CD4-positive, alpha-beta memory T cell (primary cell): Measurements from ENCODE around the gene MINDY1. TPM values are rescaled to one million over a fixed set of nuclear protein-coding genes. Genes with fewer than 3 reads are reported as not detected.

Source experiments
- CTCF ChIA-PET: fragments of 350-600 bp; sonication (Branson Sonifier 250); formaldehyde crosslinking; loops from one replicate; lab custom pipeline; 2021; ENCODE audit warnings: inconsistent platforms; ENCODE audit not compliant: partially characterized antibody; lab: Charles Lee
- POLR2A ChIA-PET: fragments of 350-600 bp; sonication (Branson Sonifier 250); formaldehyde crosslinking; loops from one replicate; lab custom pipeline; 2021; ENCODE audit not compliant: partially characterized antibody; lab: Charles Lee
- DNase-seq, 5 donors: peaks; one replicate each; pipeline versions ENCODE4 v3.0.0 to v3.0.0-alpha.2; 2020 to 2022; ENCODE audit warnings: mixed read lengths in 1 of 5
- H3K27ac ChIP-seq: one replicate; pipeline ENCODE4 v1.7.0; 2013; ENCODE audit warnings: low read depth, low read length
- H3K27me3 ChIP-seq: 2 replicates; pipeline ENCODE4 v1.7.0; 2013; ENCODE audit warnings: mild to moderate bottlenecking, low read length, moderate library complexity; ENCODE audit not compliant: insufficient read depth
- H3K36me3 ChIP-seq: 2 replicates; pipeline ENCODE4 v1.7.0; 2013; ENCODE audit warnings: mild to moderate bottlenecking, low read length, moderate library complexity; ENCODE audit not compliant: insufficient read depth
- H3K4me1 ChIP-seq: 2 replicates; pipeline ENCODE4 v1.7.0; 2013; ENCODE audit warnings: mild to moderate bottlenecking, low read length, moderate library complexity; ENCODE audit not compliant: insufficient read depth
- H3K4me3 ChIP-seq, 2 donors: one replicate each; pipeline ENCODE4 v1.7.0; 2013; ENCODE audit warnings: low read length in 2 of 2, mild to moderate bottlenecking in 1 of 2
- H3K9me3 ChIP-seq, 2 donors: one replicate each; pipeline ENCODE4 v1.7.0; 2013; ENCODE audit warnings: low read length in 2 of 2, control low read depth in 1 of 2; ENCODE audit not compliant: control insufficient read depth in 1 of 2
- H3K27ac Mint-ChIP-seq, 7 donors: one replicate each; pipeline ENCODE4 v1.8.0; 2020 to 2021; ENCODE audit warnings: mixed read lengths in 7 of 7, mild to moderate bottlenecking in 6 of 7, inconsistent platforms in 3 of 7, moderate library complexity in 3 of 7
- H3K27me3 Mint-ChIP-seq, 2 donors: one replicate each; pipeline ENCODE4 v1.8.0; 2020 to 2021; ENCODE audit warnings: mixed read lengths in 2 of 2
- H3K36me3 Mint-ChIP-seq, 2 donors: one replicate each; pipeline ENCODE4 v1.8.0; 2020 to 2021; ENCODE audit warnings: mixed read lengths in 2 of 2, inconsistent platforms in 1 of 2, mild to moderate bottlenecking in 1 of 2
- H3K4me1 Mint-ChIP-seq, 4 donors: one replicate each; pipeline ENCODE4 v1.8.0; 2020 to 2021; ENCODE audit warnings: mixed read lengths in 4 of 4, mild to moderate bottlenecking in 1 of 4
- H3K4me3 Mint-ChIP-seq, 8 donors: one replicate each; pipeline ENCODE4 v1.8.0; 2020 to 2021; ENCODE audit warnings: mixed read lengths in 8 of 8, mild to moderate bottlenecking in 7 of 8, moderate library complexity in 6 of 8, inconsistent platforms in 3 of 8
- H3K9me3 Mint-ChIP-seq, 8 donors: one replicate each; pipeline ENCODE4 v1.8.0; 2020 to 2021; ENCODE audit warnings: mixed read lengths in 8 of 8, mild to moderate bottlenecking in 5 of 8, inconsistent platforms in 3 of 8, moderate library complexity in 1 of 8
- intact Hi-C: fragments of 100-400 bp; cut with micrococcal nuclease; formaldehyde crosslinking; loops from one replicate; pipeline ENCODE4 v1.15.1; 2023
- polyA plus RNA-seq, 2 donors: library from polyadenylated mRNA; unstranded; fragments of 300-500 nt; fragmentation: Illumina TruSeq; gene quantifications; one replicate each; pipeline ENCODE4 v1.2.3, GENCODE V29; 2021
- total RNA-seq, 2 experiments: library from RNA; stranded (reverse); gene quantifications; one replicate each; pipeline ENCODE4 v1.2.3, GENCODE V29; 2021

Gene MINDY1
- total and polyA plus RNA-seq, 4 experiments from 2014 or later: 6.5 to 32.1 (median 24.5) TPM

DNA sequence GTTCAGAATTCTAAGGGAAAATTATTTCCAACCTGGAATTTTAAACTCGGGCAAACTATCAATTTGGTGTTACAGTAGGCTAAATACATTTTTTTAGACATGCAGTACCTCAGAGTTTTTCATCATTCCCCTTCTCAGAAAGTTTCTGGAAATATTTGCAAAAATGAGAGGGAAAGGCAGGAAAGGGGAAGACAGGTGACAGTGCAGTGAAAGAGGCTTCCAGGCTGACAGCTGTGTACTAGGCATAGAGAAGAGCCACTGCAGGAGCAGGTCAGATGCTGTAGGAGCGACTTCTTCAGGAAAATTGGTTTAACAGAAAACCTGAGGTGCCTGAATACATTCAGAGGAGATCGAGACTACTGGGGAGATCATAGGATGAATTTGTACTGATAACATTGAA lies 52.0 kb downstream of the MINDY1 start:
- Histone ChIP-seq H3K36me3 (peaks cover 48% of the 10 kb centered on the region), H3K4me1 (no peaks in the 10 kb centered on the region), H3K27ac (no peak overlapping the region), H3K4me3 (no peak overlapping the region), H3K9me3 (no peaks in the 10 kb centered on the region), H3K27me3 (no peaks in the 10 kb centered on the region)
- ChIA-PET POLR2A (no interaction called here), CTCF (no interaction called here)
- Mint-ChIP-seq H3K27me3 (no peaks in the 10 kb centered on the region), H3K4me3 (no peak overlapping the region), H3K9me3 (no peaks in the 10 kb centered on the region), H3K36me3 (peaks cover 50 to 75% of the 10 kb centered on the region in 2 donors), H3K27ac (peak overlapping the region in 4 of 7 donors; percentile 1 to 22 (median 13)), H3K4me1 (peaks cover 0 to 2% (median 0%) of the 10 kb centered on the region in 4 donors)
- no peak for DNase-seq
- intact Hi-C loops: no loop called here

Other genes starting within 250 kb of the MINDY1 start
- gene CTSS, start 241.1 kb downstream of the MINDY1 start, total RNA-seq: 100 to 1,000 TPM; 119 TPM
- 100 to 1,000 TPM; 146 to 172 TPM for gene CTSS, start 241.1 kb downstream of the MINDY1 start, polyA plus RNA-seq
- 1 to 10 TPM; 5.9 to 6.6 TPM for gene CTSK, start 198.6 kb downstream of the MINDY1 start, total RNA-seq
- under 1 TPM in 1 of 2 donors, not detected in 1; 0.56 TPM for gene CTSK, start 198.6 kb downstream of the MINDY1 start, polyA plus RNA-seq
- 10 to 100 TPM; 36.6 to 37.7 TPM for gene ARNT, start 130.3 kb downstream of the MINDY1 start, total RNA-seq
- 10 to 100 TPM; 20.2 to 25.5 TPM for gene ARNT, start 130.3 kb downstream of the MINDY1 start, polyA plus RNA-seq
- not detected for gene CTXND2, start 119.8 kb downstream of the MINDY1 start, total RNA-seq
- gene CTXND2, start 119.8 kb downstream of the MINDY1 start, polyA plus RNA-seq: not detected
- gene SETDB1, start 80.5 kb downstream of the MINDY1 start, total RNA-seq: 10 to 100 TPM; 71.4 to 72.6 TPM
- 10 to 100 TPM in 1 of 2 donors, 1 to 10 TPM in 1; 9.8 to 14.2 TPM for gene SETDB1, start 80.5 kb downstream of the MINDY1 start, polyA plus RNA-seq
- 100 to 1,000 TPM; 145 to 149 TPM for gene CERS2, start 32.1 kb downstream of the MINDY1 start, total RNA-seq
- gene CERS2, start 32.1 kb downstream of the MINDY1 start, polyA plus RNA-seq: 100 to 1,000 TPM; 184 to 206 TPM
- gene ANXA9, start 24.6 kb downstream of the MINDY1 start, total RNA-seq: under 1 TPM in 1 of 2 experiments, not detected in 1; 0.17 TPM
- gene ANXA9, start 24.6 kb downstream of the MINDY1 start, polyA plus RNA-seq: under 1 TPM; 0.23 to 0.33 TPM
- gene PRUNE1, start 1.5 kb upstream of the MINDY1 start, total RNA-seq: 10 to 100 TPM; 35.0 to 38.9 TPM
- 10 to 100 TPM; 52.6 to 59.0 TPM for gene PRUNE1, start 1.5 kb upstream of the MINDY1 start, polyA plus RNA-seq
- gene BNIPL, start 29.7 kb upstream of the MINDY1 start, total RNA-seq: 1 to 10 TPM; 4.6 to 8.3 TPM
- not detected for gene BNIPL, start 29.7 kb upstream of the MINDY1 start, polyA plus RNA-seq
- 1 to 10 TPM; 2.4 to 3.5 TPM for gene C1orf56, start 40.8 kb upstream of the MINDY1 start, total RNA-seq
- 1 to 10 TPM; 1.4 to 3.6 TPM for gene C1orf56, start 40.8 kb upstream of the MINDY1 start, polyA plus RNA-seq
- gene CDC42SE1, start 52.7 kb upstream of the MINDY1 start, total RNA-seq: 100 to 1,000 TPM; 478 to 483 TPM
- 100 to 1,000 TPM in 1 of 2 donors, 10 to 100 TPM in 1; 66.2 to 100 TPM for gene CDC42SE1, start 52.7 kb upstream of the MINDY1 start, polyA plus RNA-seq
- gene MLLT11, start 53.5 kb upstream of the MINDY1 start, total RNA-seq: 1 to 10 TPM; 4.5 to 4.9 TPM
- gene MLLT11, start 53.5 kb upstream of the MINDY1 start, polyA plus RNA-seq: 1 to 10 TPM; 3.6 to 3.9 TPM
- 10 to 100 TPM; 36.8 to 42.8 TPM for gene GABPB2, start 63.9 kb upstream of the MINDY1 start, total RNA-seq
- 10 to 100 TPM in 1 of 2 donors, 1 to 10 TPM in 1; 4.9 to 14.2 TPM for gene GABPB2, start 63.9 kb upstream of the MINDY1 start, polyA plus RNA-seq
- 1 to 10 TPM; 7.6 to 8.2 TPM for gene SEMA6C, start 139.7 kb upstream of the MINDY1 start, total RNA-seq
- 1 to 10 TPM in 1 of 2 donors, under 1 TPM in 1; 0.54 to 2.1 TPM for gene SEMA6C, start 139.7 kb upstream of the MINDY1 start, polyA plus RNA-seq
- gene TNFAIP8L2, start 149.7 kb upstream of the MINDY1 start, total RNA-seq: 10 to 100 TPM; 45.9 to 49.7 TPM
- gene TNFAIP8L2, start 149.7 kb upstream of the MINDY1 start, polyA plus RNA-seq: 10 to 100 TPM; 10.8 to 42.3 TPM
- 1 to 10 TPM; 1.0 to 1.3 TPM for gene LYSMD1, start 159.0 kb upstream of the MINDY1 start, total RNA-seq
- gene LYSMD1, start 159.0 kb upstream of the MINDY1 start, polyA plus RNA-seq: under 1 TPM in 1 of 2 donors, not detected in 1; 0.59 TPM
- gene SCNM1, start 159.2 kb upstream of the MINDY1 start, total RNA-seq: 10 to 100 TPM; 57.4 to 61.4 TPM
- 10 to 100 TPM; 76.5 to 80.9 TPM for gene SCNM1, start 159.2 kb upstream of the MINDY1 start, polyA plus RNA-seq
- gene TMOD4, start 169.1 kb upstream of the MINDY1 start, total RNA-seq: 1 to 10 TPM; 6.4 TPM
- not detected for gene TMOD4, start 169.1 kb upstream of the MINDY1 start, polyA plus RNA-seq
- 10 to 100 TPM; 68.1 to 68.4 TPM for gene VPS72, start 183.3 kb upstream of the MINDY1 start, total RNA-seq
- gene VPS72, start 183.3 kb upstream of the MINDY1 start, polyA plus RNA-seq: 100 to 1,000 TPM in 1 of 2 donors, 10 to 100 TPM in 1; 80.6 to 102 TPM
- 10 to 100 TPM; 50.8 to 53.1 TPM for gene PIP5K1A, start 191.7 kb upstream of the MINDY1 start, total RNA-seq
- gene PIP5K1A, start 191.7 kb upstream of the MINDY1 start, polyA plus RNA-seq: 10 to 100 TPM; 13.7 to 16.2 TPM
- gene PSMD4, start 247.8 kb upstream of the MINDY1 start, total RNA-seq: 100 to 1,000 TPM; 143 to 151 TPM
- gene PSMD4, start 247.8 kb upstream of the MINDY1 start, polyA plus RNA-seq: 100 to 1,000 TPM; 242 to 380 TPM